Testis (tissue), 2 donors: ENCODE data around the gene GALNT17.

ENCODE experiments used
- CTCF ChIP-seq, 3 experiments: fragments of 450-650 bp in 2 of 3; fragments of 200-600 bp in 1 of 3; sonication (generic) in 1 of 3; IDR thresholded peaks; one replicate each; pipeline ENCODE4 v1.5.1; 2016 to 2019; ENCODE audit warnings: antibody characterized with exemption in 3 of 3, mild to moderate bottlenecking in 2 of 3, moderate library complexity in 1 of 3
- POLR2A ChIP-seq: fragments of 450-650 bp; IDR thresholded peaks from one replicate; pipeline ENCODE4 v1.6.1; 2017; ENCODE audit warnings: antibody characterized with exemption, mild to moderate bottlenecking, moderate library complexity

- TF ChIP-seq CTCF (IDR thresholded peaks at IDR 0.05) (no peak), POLR2A (no peak)
These were observed 483.1 kb downstream of the GALNT17 start for GRCh38 chr7:71615017-71615416.
